ENCODE data around the gene LRRN4CL.

DNA sequence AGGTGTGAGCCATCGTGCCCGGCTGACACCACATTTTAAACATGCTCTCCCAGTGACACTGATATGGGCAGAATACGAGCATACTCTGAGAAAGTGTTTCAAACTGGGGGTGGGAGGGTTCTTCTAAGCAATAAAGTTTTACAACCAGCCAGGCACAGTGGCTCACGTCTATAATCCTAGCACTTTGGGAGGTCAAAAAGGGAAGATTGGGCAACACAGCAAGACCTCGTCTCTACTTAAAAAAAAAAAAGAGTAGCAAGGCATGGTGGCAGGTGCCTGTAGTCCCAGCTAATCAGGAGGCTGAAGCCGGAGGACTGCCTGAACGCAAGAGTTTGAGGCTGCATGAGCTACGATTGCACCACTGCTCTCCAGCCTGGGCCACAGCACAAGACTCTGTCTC lies 45.1 kb downstream of the LRRN4CL start:
- TF ChIP-seq, protein P1, sequence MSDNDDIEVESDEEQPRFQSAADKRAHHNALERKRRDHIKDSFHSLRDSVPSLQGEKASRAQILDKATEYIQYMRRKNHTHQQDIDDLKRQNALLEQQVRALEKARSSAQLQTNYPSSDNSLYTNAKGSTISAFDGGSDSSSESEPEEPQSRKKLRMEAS (IDR thresholded peaks at IDR 0.05): no peak
- TF ChIP-seq TAF1 (IDR thresholded peaks at IDR 0.05; ENCODE audit: low read depth): no peak
- TF ChIP-seq EGR1 (IDR thresholded peaks at IDR 0.05): no peak
- no peak for TF ChIP-seq FOXM1 (IDR thresholded peaks at IDR 0.05; ENCODE audit: borderline replicate concordance, low read depth)
- no peak for TF ChIP-seq YY1 (IDR thresholded peaks at IDR 0.05; ENCODE audit: low read depth)
- TF ChIP-seq, protein P2, sequence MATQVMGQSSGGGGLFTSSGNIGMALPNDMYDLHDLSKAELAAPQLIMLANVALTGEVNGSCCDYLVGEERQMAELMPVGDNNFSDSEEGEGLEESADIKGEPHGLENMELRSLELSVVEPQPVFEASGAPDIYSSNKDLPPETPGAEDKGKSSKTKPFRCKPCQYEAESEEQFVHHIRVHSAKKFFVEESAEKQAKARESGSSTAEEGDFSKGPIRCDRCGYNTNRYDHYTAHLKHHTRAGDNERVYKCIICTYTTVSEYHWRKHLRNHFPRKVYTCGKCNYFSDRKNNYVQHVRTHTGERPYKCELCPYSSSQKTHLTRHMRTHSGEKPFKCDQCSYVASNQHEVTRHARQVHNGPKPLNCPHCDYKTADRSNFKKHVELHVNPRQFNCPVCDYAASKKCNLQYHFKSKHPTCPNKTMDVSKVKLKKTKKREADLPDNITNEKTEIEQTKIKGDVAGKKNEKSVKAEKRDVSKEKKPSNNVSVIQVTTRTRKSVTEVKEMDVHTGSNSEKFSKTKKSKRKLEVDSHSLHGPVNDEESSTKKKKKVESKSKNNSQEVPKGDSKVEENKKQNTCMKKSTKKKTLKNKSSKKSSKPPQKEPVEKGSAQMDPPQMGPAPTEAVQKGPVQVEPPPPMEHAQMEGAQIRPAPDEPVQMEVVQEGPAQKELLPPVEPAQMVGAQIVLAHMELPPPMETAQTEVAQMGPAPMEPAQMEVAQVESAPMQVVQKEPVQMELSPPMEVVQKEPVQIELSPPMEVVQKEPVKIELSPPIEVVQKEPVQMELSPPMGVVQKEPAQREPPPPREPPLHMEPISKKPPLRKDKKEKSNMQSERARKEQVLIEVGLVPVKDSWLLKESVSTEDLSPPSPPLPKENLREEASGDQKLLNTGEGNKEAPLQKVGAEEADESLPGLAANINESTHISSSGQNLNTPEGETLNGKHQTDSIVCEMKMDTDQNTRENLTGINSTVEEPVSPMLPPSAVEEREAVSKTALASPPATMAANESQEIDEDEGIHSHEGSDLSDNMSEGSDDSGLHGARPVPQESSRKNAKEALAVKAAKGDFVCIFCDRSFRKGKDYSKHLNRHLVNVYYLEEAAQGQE (IDR thresholded peaks at IDR 0.05; ENCODE audit: low read depth): no peak
- TF ChIP-seq CEBPB (IDR thresholded peaks at IDR 0.05): no peak
- TF ChIP-seq RAD21 (IDR thresholded peaks at IDR 0.05; ENCODE audit: low read depth): no peak
- no peak for TF ChIP-seq TCF12 (IDR thresholded peaks at IDR 0.05; ENCODE audit: low read depth)
- TF ChIP-seq CREB1 (IDR thresholded peaks at IDR 0.05; ENCODE audit: low read depth): no peak
- TF ChIP-seq EP300 (IDR thresholded peaks at IDR 0.05; ENCODE audit: borderline replicate concordance): no peak
- TF ChIP-seq NFIC (IDR thresholded peaks at IDR 0.05): no peak
- no peak for TF ChIP-seq ZBTB7A (IDR thresholded peaks at IDR 0.05; ENCODE audit: low read depth)
- no peak for TF ChIP-seq TEAD4 (IDR thresholded peaks at IDR 0.05)
